ENCODE measurements around the gene ATG7.
A peak's percentile ranks its signal among the peaks of the same experiment; 100 is the strongest.
"Not testable (repeated sequence)": the region's sequence is repeated elsewhere in the genome, so short reads cannot be mapped to it uniquely, and the experiment has no call there.

The ATG7 gene

GRCh38 chr3:11300970-11301369 lies 28.8 kb downstream of the ATG7 start:
- no peak for DNase-seq

- no peak for DNase-seq
These were observed 30.2 kb downstream of the ATG7 start for GRCh38 chr3:11302444-11302843.

- DNase-seq = no peak
These were observed 32.0 kb downstream of the ATG7 start for GRCh38 chr3:11304175-11304574.

GRCh38 chr3:11305509-11305908 lies 33.3 kb downstream of the ATG7 start:
- DNase-seq = no peak

- no peak for DNase-seq
These were observed 34.8 kb downstream of the ATG7 start for GRCh38 chr3:11306817-11307589.

GRCh38 chr3:11307830-11308432 lies 35.7 kb downstream of the ATG7 start:
- DNase-seq = no peak

- no peak for DNase-seq
These were observed 38.1 kb downstream of the ATG7 start for GRCh38 chr3:11310258-11310657.

GRCh38 chr3:11312166-11312565 lies 40.0 kb downstream of the ATG7 start:
- no peak for DNase-seq

GRCh38 chr3:11317300-11317699 lies 45.1 kb downstream of the ATG7 start:
- DNase-seq = no peak

- DNase-seq = no peak
These were observed 50.7 kb downstream of the ATG7 start for GRCh38 chr3:11322931-11323330.

- no peak for DNase-seq
These were observed 51.6 kb downstream of the ATG7 start for GRCh38 chr3:11323813-11324212.

- no peak for DNase-seq
These were observed 55.4 kb downstream of the ATG7 start for GRCh38 chr3:11327619-11328018.

- no peak for DNase-seq
These were observed 56.2 kb downstream of the ATG7 start for GRCh38 chr3:11328196-11328945.

GRCh38 chr3:11329777-11330176 lies 57.6 kb downstream of the ATG7 start:
- no peak for DNase-seq

GRCh38 chr3:11331101-11331500 lies 58.9 kb downstream of the ATG7 start:
- no peak for DNase-seq

- peak; percentile 25 for DNase-seq
These were observed 62.9 kb downstream of the ATG7 start for GRCh38 chr3:11335056-11335608.

GRCh38 chr3:11339541-11339940 lies 67.3 kb downstream of the ATG7 start:
- DNase-seq = no peak

GRCh38 chr3:11346416-11346815 lies 74.2 kb downstream of the ATG7 start:
- no peak for DNase-seq

- DNase-seq = not testable (repeated sequence)
These were observed 76.7 kb downstream of the ATG7 start for GRCh38 chr3:11348877-11349276.

GRCh38 chr3:11349446-11349845 lies 77.2 kb downstream of the ATG7 start:
- DNase-seq = no peak

- no peak for DNase-seq
These were observed 78.2 kb downstream of the ATG7 start for GRCh38 chr3:11350374-11350773.

GRCh38 chr3:11351451-11351850 lies 79.3 kb downstream of the ATG7 start:
- no peak for DNase-seq

- no peak for DNase-seq
These were observed 84.1 kb downstream of the ATG7 start for GRCh38 chr3:11356269-11356668.

- DNase-seq = no peak
These were observed 90.4 kb downstream of the ATG7 start for GRCh38 chr3:11362600-11362999.

All from right hindlimb (tissue), 1 donor.